GM12875 (cell line): Measurements from ENCODE around the gene TMEM150B.

Experiments
- H3K4me3 ChIP-seq: one replicate; pipeline ENCODE4 v1.5.1; 2011; ENCODE audit warnings: low read depth, low read length, control low read depth
- CTCF ChIP-seq: IDR thresholded peaks from 2 replicates; pipeline ENCODE4 v1.5.1; 2011; ENCODE audit warnings: low read depth, mild to moderate bottlenecking, control low read depth, inconsistent platforms, low read length, moderate library complexity, borderline replicate concordance; ENCODE audit not compliant: insufficient read depth

The TMEM150B gene

GRCh38 chr19:55270172-55270942 is 54.8 kb downstream of the TMEM150B start:
- no peak overlapping the region for H3K4me3 ChIP-seq
- TF ChIP-seq CTCF, result no peak

GRCh38 chr19:55269299-55269698 is 55.8 kb downstream of the TMEM150B start:
- H3K4me3 ChIP-seq, result no peak overlapping the region
- no peak for TF ChIP-seq CTCF

- TF ChIP-seq CTCF, result no peak
- H3K4me3 ChIP-seq, result no peak overlapping the region
Measured at GRCh38 chr19:55266840-55267239, 58.3 kb downstream of the TMEM150B start.

GRCh38 chr19:55266404-55266803 is 58.7 kb downstream of the TMEM150B start:
- H3K4me3 ChIP-seq, result no peak overlapping the region
- no peak for TF ChIP-seq CTCF

- no peak overlapping the region for H3K4me3 ChIP-seq
- TF ChIP-seq CTCF, result no peak
Measured at GRCh38 chr19:55265723-55266386, 59.3 kb downstream of the TMEM150B start.

- TF ChIP-seq CTCF, result no peak
- H3K4me3 ChIP-seq, result no peak overlapping the region
Measured at GRCh38 chr19:55265173-55265572, 60.0 kb downstream of the TMEM150B start.

- TF ChIP-seq CTCF, result no peak
Measured at GRCh38 chr19:55264531-55264930, 60.6 kb downstream of the TMEM150B start.

More at GRCh38 chr19:55264531-55264930, 60.6 kb downstream of the TMEM150B start:
- no peak overlapping the region for H3K4me3 ChIP-seq
